ENCODE results near the gene SMIM32.

SMIM32 gene

GRCh38 chr5:136208916-136209315, 16.0 kb upstream of the SMIM32 start:
- no peak for DNase-seq (ENCODE audit: extremely low spot score)
- ChIA-PET CTCF (no interaction called here), POLR2A (no interaction called here)
- TF ChIP-seq ARNT (IDR thresholded peaks at IDR 0.05) (no peak), BHLHE40 (IDR thresholded peaks at IDR 0.05; ENCODE audit: borderline replicate concordance) (no peak), LEF1 (IDR thresholded peaks at IDR 0.05; ENCODE audit: borderline replicate concordance) (no peak), ELF4 (IDR thresholded peaks at IDR 0.05) (no peak), CTBP1 (IDR thresholded peaks at IDR 0.05; ENCODE audit: borderline replicate concordance) (no peak), L3MBTL2 (conservative IDR thresholded peaks at IDR 0.05) (no peak), SP1 (IDR thresholded peaks at IDR 0.05) (no peak), FOXA1 (IDR thresholded peaks at IDR 0.05) (no peak), FOXM1 (IDR thresholded peaks at IDR 0.05; ENCODE audit: borderline replicate concordance) (no peak), ZNF384 (IDR thresholded peaks at IDR 0.05) (no peak), FOXK2 (IDR thresholded peaks at IDR 0.05) (no peak), HDGF (IDR thresholded peaks at IDR 0.05; ENCODE audit: borderline replicate concordance) (no peak), PKNOX1 (IDR thresholded peaks at IDR 0.05) (no peak), TARDBP (IDR thresholded peaks at IDR 0.05) (no peak), NFRKB (IDR thresholded peaks at IDR 0.05) (no peak), SUZ12 (IDR thresholded peaks at IDR 0.05) (no peak)

DNA sequence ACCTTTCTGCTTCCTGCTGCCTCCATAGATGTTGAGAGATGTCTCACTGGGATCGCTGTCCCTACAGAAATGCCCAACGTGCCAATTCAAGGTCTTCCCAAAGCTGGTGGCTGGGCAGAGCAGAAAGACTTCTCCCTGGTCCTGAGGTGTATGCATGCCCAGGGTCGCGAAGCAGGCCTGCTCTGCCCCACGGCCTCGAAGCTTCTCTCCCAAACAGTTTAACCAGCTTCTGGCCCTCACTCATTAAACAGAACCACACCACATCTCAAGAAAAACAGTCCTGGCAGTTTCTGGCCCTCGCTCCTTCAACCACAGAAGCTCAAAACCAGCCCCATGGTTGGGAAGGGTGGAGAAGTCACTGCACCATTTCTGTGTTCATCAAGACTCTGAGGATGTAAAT, 14.7 kb upstream of the SMIM32 start:
- CTCF ChIA-PET = no interaction called here

DNA sequence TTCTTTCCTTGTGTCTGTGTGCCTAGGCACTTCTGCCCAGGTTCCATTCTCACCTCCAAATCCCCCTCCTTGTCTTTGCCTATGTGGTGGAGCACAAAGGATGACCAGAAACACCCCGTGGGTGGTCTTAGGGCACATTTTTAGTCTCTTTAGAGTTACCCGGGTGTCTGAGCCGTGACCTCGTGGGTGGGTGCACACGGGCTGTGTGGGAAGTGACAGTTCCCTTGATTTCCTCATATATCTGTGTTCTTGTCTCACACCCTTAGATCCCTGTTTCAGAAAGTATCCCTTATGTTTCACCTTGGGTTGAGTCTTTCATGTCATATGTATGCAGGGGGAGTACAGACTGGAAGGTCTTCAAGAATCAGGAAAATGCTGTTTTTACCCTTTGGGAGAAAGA, 13.4 kb upstream of the SMIM32 start:
- ChIA-PET CTCF (no interaction called here), POLR2A (no interaction called here)
- no peak for DNase-seq (ENCODE audit: extremely low spot score)
- no peak for TF ChIP-seq SP1 (IDR thresholded peaks at IDR 0.05)
- no peak for TF ChIP-seq L3MBTL2 (conservative IDR thresholded peaks at IDR 0.05)
- TF ChIP-seq SUZ12 (IDR thresholded peaks at IDR 0.05) = no peak
- TF ChIP-seq LEF1 (IDR thresholded peaks at IDR 0.05; ENCODE audit: borderline replicate concordance) = no peak
- no peak for TF ChIP-seq FOXM1 (IDR thresholded peaks at IDR 0.05; ENCODE audit: borderline replicate concordance)
- TF ChIP-seq FOXK2 (IDR thresholded peaks at IDR 0.05) = no peak
- no peak for TF ChIP-seq ELF4 (IDR thresholded peaks at IDR 0.05)
- no peak for TF ChIP-seq HDGF (IDR thresholded peaks at IDR 0.05; ENCODE audit: borderline replicate concordance)
- TF ChIP-seq BHLHE40 (IDR thresholded peaks at IDR 0.05; ENCODE audit: borderline replicate concordance) = no peak
- no peak for TF ChIP-seq FOXA1 (IDR thresholded peaks at IDR 0.05)
- TF ChIP-seq PKNOX1 (IDR thresholded peaks at IDR 0.05) = no peak
- TF ChIP-seq TARDBP (IDR thresholded peaks at IDR 0.05) = no peak
- TF ChIP-seq CTBP1 (IDR thresholded peaks at IDR 0.05; ENCODE audit: borderline replicate concordance) = no peak
- no peak for TF ChIP-seq ARNT (IDR thresholded peaks at IDR 0.05)
- TF ChIP-seq NFRKB (IDR thresholded peaks at IDR 0.05) = no peak
- TF ChIP-seq ZNF384 (IDR thresholded peaks at IDR 0.05) = no peak

More for the DNA sequence above, 14.7 kb upstream of the SMIM32 start:
- DNase-seq (ENCODE audit: extremely low spot score) = no peak
- POLR2A ChIA-PET = no interaction called here
- TF ChIP-seq CTBP1 (IDR thresholded peaks at IDR 0.05; ENCODE audit: borderline replicate concordance) = no peak
- TF ChIP-seq LEF1 (IDR thresholded peaks at IDR 0.05; ENCODE audit: borderline replicate concordance) = no peak
- TF ChIP-seq TARDBP (IDR thresholded peaks at IDR 0.05) = no peak
- TF ChIP-seq BHLHE40 (IDR thresholded peaks at IDR 0.05; ENCODE audit: borderline replicate concordance) = no peak
- no peak for TF ChIP-seq FOXA1 (IDR thresholded peaks at IDR 0.05)
- no peak for TF ChIP-seq SUZ12 (IDR thresholded peaks at IDR 0.05)
- no peak for TF ChIP-seq ZNF384 (IDR thresholded peaks at IDR 0.05)

DNA sequence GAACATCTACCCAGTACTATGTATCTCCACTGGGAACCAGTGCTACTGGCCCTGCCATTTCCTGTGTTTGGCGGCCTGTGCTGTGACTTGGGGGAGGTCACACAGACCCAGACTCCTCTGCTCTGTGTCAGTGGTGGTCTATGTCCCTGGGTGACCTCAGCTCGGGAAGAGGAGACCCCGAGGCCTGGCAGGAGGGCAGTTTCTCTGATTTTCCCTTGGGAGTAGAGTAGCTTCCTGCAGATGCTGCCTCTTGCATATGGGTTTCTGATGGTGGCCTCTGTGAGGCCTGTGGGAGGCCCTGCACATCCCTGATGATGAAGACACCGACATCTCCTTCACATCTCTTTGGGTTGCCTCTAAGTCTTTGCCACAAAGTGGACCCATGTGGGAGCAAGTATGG, 13.0 kb upstream of the SMIM32 start:
- no peak for DNase-seq (ENCODE audit: extremely low spot score)
- TF ChIP-seq PKNOX1 (IDR thresholded peaks at IDR 0.05) (no peak), ELF4 (IDR thresholded peaks at IDR 0.05) (no peak), NFRKB (IDR thresholded peaks at IDR 0.05) (no peak), SUZ12 (IDR thresholded peaks at IDR 0.05) (no peak), CTBP1 (IDR thresholded peaks at IDR 0.05; ENCODE audit: borderline replicate concordance) (no peak), L3MBTL2 (conservative IDR thresholded peaks at IDR 0.05) (no peak), FOXA1 (IDR thresholded peaks at IDR 0.05) (no peak), FOXK2 (IDR thresholded peaks at IDR 0.05) (no peak), TARDBP (IDR thresholded peaks at IDR 0.05) (no peak), BHLHE40 (IDR thresholded peaks at IDR 0.05; ENCODE audit: borderline replicate concordance) (no peak), ARNT (IDR thresholded peaks at IDR 0.05) (no peak), SP1 (IDR thresholded peaks at IDR 0.05) (no peak), HDGF (IDR thresholded peaks at IDR 0.05; ENCODE audit: borderline replicate concordance) (no peak), FOXM1 (IDR thresholded peaks at IDR 0.05; ENCODE audit: borderline replicate concordance) (no peak), ZNF384 (IDR thresholded peaks at IDR 0.05) (no peak), LEF1 (IDR thresholded peaks at IDR 0.05; ENCODE audit: borderline replicate concordance) (no peak)
- ChIA-PET CTCF (no interaction called here), POLR2A (no interaction called here)

- DNase-seq (ENCODE audit: extremely low spot score) = no peak
- ChIA-PET CTCF (no interaction called here), POLR2A (interaction anchor here (0.7 kb wide), 1 partner anchor 37 kb away, joined by 3 read pairs; no protein-coding TSS in a partner anchor)
- TF ChIP-seq BHLHE40 (IDR thresholded peaks at IDR 0.05; ENCODE audit: borderline replicate concordance) (no peak), ELF4 (IDR thresholded peaks at IDR 0.05) (no peak), NFRKB (IDR thresholded peaks at IDR 0.05) (no peak), L3MBTL2 (conservative IDR thresholded peaks at IDR 0.05) (no peak), FOXM1 (IDR thresholded peaks at IDR 0.05; ENCODE audit: borderline replicate concordance) (no peak), PKNOX1 (IDR thresholded peaks at IDR 0.05) (no peak), CTBP1 (IDR thresholded peaks at IDR 0.05; ENCODE audit: borderline replicate concordance) (no peak), SP1 (IDR thresholded peaks at IDR 0.05) (no peak), ARNT (IDR thresholded peaks at IDR 0.05) (no peak), SUZ12 (IDR thresholded peaks at IDR 0.05) (no peak), FOXK2 (IDR thresholded peaks at IDR 0.05) (no peak), TARDBP (IDR thresholded peaks at IDR 0.05) (no peak)
These were observed 12.2 kb upstream of the SMIM32 start for GRCh38 chr5:136205061-136205702.

All from HEK293T (cell line).